ENCODE results near the gene TMEM147.

The TMEM147 gene

DNA sequence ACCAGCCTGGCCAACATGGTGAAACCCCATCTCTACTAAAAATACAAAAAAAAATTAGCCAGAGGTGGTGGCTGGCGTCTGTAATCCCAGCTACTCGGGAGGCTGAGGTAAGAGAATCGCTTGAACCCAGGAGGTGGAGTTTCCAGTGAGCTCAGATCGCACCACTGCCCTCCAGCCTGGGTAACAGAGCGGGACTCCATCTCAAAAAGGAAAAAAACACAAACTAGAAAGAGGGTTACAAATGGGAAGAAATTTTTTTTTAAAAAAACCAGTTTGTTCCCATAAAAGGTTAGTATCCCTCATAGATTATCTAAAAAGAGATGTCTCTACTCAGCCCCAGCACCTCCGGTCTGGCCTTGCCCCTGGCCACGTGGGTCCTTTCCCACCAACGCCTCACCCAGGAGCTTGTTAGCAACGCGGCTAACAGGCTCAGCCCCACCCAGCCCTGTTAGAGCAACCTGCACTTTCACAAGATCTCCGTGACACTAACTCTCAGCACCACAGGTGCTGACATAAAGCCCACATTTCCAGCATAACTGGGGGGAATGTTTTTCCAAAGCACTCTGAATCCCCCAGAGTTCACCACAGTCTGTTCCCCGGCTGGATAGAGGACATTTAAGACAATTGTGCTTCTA, 36.3 kb upstream of the TMEM147 start:
- peaks cover 10% of the 10 kb centered on the region for H3K4me1 ChIP-seq (ENCODE audit: control insufficient read depth, insufficient read depth, low read length)
- H3K27ac ChIP-seq (ENCODE audit: low read length): no peak overlapping the region
- H3K36me3 ChIP-seq (ENCODE audit: control insufficient read depth in 2 of 2, insufficient read depth in 2 of 2, low read length in 2 of 2): no peaks in the 10 kb centered on the region
- H3K4me3 ChIP-seq (ENCODE audit: low read length in 2 of 2): no peak overlapping the region
- H3K9ac ChIP-seq (ENCODE audit: low read length in 2 of 2): peak overlapping the region in 1 of 2 donors; percentile 29
- H3K9me3 ChIP-seq (ENCODE audit: control insufficient read depth in 2 of 2, low read length in 2 of 2): no peaks in the 10 kb centered on the region
- H3K27me3 ChIP-seq (ENCODE audit: control insufficient read depth in 1 of 2, insufficient read depth in 2 of 2, low read length in 2 of 2): peaks cover 38 to 50% of the 10 kb centered on the region in 2 donors

DNA sequence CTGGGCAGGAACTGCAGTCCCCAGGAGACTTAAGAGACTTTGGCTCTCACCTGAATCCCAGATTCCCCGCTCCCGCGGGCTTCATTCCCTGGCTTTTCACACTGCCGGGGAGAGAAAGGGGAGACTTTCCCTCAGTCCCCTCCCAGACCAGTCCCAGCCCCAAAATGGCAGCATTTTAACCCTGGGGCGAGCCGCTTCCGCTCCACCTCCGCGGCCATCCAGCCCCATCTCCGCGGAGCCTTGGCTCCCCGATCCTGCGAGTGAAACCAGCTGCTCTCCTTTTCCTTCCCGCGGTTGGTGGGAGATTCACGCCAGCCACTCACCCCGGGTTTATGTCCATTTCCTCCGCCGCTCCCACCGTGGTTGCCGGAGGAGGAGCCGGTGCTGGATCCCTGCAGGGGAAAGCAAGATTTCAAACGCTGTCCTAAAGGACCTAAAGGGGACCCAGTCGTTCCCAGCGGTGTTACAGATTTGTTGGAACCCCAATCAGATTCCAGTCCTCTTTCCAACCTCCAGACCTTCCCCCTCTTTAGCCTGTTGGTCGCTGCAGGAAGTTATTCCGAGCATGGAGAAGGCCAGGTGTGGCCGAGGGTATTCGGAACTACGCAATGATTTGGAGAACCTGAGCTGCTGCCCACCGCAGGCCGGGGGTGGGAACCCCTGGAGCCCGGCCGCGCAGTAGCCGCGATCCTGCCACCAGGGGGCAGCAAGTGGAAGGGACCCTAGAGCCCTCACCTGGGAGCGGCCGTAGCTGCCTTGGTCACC, 35.4 kb upstream of the TMEM147 start:
- Histone ChIP-seq H3K9ac (ENCODE audit: low read length in 2 of 2) (peak overlapping the region; percentile 8 to 13), H3K4me3 (ENCODE audit: low read length in 2 of 2) (peak overlapping the region; percentile 31 to 70), H3K27ac (ENCODE audit: low read length) (no peak overlapping the region), H3K9me3 (ENCODE audit: control insufficient read depth in 2 of 2, low read length in 2 of 2) (no peaks in the 10 kb centered on the region), H3K27me3 (ENCODE audit: control insufficient read depth in 1 of 2, insufficient read depth in 2 of 2, low read length in 2 of 2) (peaks cover 41 to 52% of the 10 kb centered on the region in 2 donors), H3K36me3 (ENCODE audit: control insufficient read depth in 2 of 2, insufficient read depth in 2 of 2, low read length in 2 of 2) (no peaks in the 10 kb centered on the region), H3K4me1 (ENCODE audit: control insufficient read depth, insufficient read depth, low read length) (peaks cover 10% of the 10 kb centered on the region)

DNA sequence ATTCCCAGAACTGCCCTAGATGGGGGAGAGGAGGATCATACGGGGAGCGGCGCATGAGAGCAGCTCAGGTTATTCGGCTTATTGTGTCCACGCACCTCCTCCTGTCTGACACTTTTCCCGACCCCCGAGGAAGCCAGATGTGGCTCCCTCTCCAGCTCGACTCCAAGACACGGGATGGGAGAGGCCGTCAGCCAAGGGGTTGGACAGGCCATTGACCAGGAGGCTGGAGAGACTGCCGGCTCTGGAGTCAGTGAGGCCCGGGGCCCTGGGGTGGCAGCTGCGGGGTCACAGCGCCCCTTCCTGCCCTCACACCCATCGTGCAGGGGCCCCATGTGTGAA, 34.8 kb upstream of the TMEM147 start:
- Histone ChIP-seq H3K27me3 (ENCODE audit: control insufficient read depth in 1 of 2, insufficient read depth in 2 of 2, low read length in 2 of 2) (peaks cover 40 to 52% of the 10 kb centered on the region in 2 donors), H3K9me3 (ENCODE audit: control insufficient read depth in 2 of 2, low read length in 2 of 2) (no peaks in the 10 kb centered on the region), H3K36me3 (ENCODE audit: control insufficient read depth in 2 of 2, insufficient read depth in 2 of 2, low read length in 2 of 2) (no peaks in the 10 kb centered on the region), H3K4me1 (ENCODE audit: control insufficient read depth, insufficient read depth, low read length) (peaks cover 10% of the 10 kb centered on the region), H3K4me3 (ENCODE audit: low read length in 2 of 2) (peak overlapping the region in 1 of 2 donors; percentile 70), H3K27ac (ENCODE audit: low read length) (no peak overlapping the region), H3K9ac (ENCODE audit: low read length in 2 of 2) (no peak overlapping the region)

DNA sequence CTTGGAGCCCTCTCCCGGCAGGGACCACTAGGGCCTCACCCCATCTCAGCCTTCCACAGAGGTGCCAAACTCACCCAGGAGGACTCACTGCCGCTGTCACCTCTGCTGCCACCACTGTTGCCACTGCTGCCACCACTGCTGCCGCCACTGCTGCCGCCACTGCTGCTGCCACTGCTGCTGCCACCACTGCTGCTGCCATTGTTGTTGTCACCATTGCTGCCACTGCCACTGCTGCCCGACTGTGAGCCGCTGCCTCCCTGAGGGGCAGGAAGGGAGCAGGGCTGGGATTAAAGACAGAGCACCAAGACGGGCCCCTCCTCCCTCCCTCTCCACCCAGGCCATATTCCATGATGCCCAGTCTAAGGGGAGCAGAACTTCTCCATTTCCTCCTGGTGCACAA, 34.1 kb upstream of the TMEM147 start:
- H3K27me3 ChIP-seq (ENCODE audit: control insufficient read depth in 1 of 2, insufficient read depth in 2 of 2, low read length in 2 of 2): peaks cover 40 to 52% of the 10 kb centered on the region in 2 donors
- no peak overlapping the region for H3K9ac ChIP-seq (ENCODE audit: low read length in 2 of 2)
- peaks cover 10% of the 10 kb centered on the region for H3K4me1 ChIP-seq (ENCODE audit: control insufficient read depth, insufficient read depth, low read length)
- no peaks in the 10 kb centered on the region for H3K9me3 ChIP-seq (ENCODE audit: control insufficient read depth in 2 of 2, low read length in 2 of 2)
- H3K4me3 ChIP-seq (ENCODE audit: low read length in 2 of 2): no peak overlapping the region
- H3K27ac ChIP-seq (ENCODE audit: low read length): no peak overlapping the region
- no peaks in the 10 kb centered on the region for H3K36me3 ChIP-seq (ENCODE audit: control insufficient read depth in 2 of 2, insufficient read depth in 2 of 2, low read length in 2 of 2)

DNA sequence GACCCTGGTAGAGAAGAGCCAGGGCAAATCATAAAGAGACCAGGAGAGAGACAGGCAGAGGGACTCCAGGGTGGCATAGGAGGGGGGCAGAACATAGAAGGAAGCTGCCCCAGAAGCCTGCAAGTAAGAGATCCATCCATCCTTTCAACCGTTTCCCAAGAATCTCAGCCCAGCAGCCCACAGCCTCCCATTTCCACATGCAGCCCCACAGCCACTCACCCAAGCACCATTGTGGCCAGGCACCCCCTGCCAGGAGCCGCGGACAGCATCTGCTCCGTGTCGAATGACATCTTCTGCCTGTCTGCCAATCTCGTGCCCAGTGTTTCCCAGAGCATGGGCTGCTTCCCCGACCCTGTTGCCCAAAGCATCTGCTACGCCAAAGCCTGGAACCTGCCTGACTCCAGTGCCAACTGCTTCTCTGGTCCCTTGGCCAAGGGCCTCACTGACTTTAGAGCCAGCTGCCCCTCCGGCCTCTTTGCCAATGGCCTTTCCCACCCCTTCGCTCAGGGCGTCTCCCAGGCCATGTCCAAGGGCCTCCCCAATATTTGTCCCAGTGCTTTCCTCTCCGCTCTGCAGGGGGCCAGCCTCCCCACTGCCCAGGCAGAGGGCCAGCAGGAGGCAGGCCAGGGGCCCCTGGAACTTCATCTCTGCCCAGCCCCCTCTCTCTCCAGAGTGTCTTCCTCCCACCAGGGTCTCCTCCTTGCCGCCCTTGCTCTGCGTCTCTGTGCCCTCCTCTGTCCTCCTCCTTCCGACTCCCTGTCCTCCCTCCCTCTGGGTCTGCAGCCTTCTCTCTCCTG, 32.4 kb upstream of the TMEM147 start:
- H3K4me3 ChIP-seq (ENCODE audit: low read length in 2 of 2): no peak overlapping the region
- H3K27me3 ChIP-seq (ENCODE audit: control insufficient read depth in 1 of 2, insufficient read depth in 2 of 2, low read length in 2 of 2): peaks cover 30 to 44% of the 10 kb centered on the region in 2 donors
- no peak overlapping the region for H3K27ac ChIP-seq (ENCODE audit: low read length)

DNA sequence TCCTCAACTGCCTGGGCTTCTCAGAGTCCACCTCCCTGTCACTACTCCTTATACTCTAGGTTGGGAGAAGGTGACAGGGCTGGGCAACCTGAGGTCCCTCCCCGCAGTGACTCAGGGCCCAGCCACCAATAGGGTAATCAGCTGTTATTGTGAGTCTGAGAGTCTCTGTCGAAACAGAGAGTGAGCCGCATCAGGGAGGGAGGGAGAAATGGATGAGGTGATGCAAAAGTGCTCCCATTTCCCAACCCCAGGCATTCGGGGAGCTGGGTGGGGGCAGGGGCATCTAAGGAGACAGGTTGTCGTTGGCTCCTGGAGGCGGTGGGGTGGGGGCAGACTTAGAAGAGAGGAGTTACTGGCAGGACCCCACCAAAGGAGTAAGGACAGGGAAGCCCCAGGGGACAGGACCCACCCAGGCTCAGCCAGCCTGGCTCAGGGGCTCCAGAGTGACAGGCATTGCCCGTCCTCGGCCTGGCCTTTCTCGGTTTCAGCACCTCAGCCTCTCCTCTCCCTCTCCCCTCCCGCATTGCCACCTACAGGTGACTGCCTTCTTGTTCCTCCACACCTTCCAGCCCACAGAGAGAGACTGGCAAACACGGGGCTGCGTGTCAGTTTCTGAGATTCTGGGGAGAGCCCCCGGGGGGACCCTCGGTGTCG, 31.7 kb upstream of the TMEM147 start, which contains the start of gene DMKN:
DMKN (minus strand) TSS at position 22 of the 654 bp plus-strand sequence. CDS start 174 bp downstream, outside the sequence.
- no peaks in the 10 kb centered on the region for H3K9me3 ChIP-seq (ENCODE audit: control insufficient read depth in 2 of 2, low read length in 2 of 2)
- no peak within 1 kb of the TSS for H3K27ac ChIP-seq (ENCODE audit: low read length)
- H3K4me3 ChIP-seq (ENCODE audit: low read length in 2 of 2): no peak within 1 kb of the TSS
- no peak within 1 kb of the TSS for H3K9ac ChIP-seq (ENCODE audit: low read length in 2 of 2)
- no peaks in the 10 kb centered on the region for H3K36me3 ChIP-seq (ENCODE audit: control insufficient read depth in 2 of 2, insufficient read depth in 2 of 2, low read length in 2 of 2)
- peaks cover 29 to 39% of the 10 kb centered on the region in 2 donors for H3K27me3 ChIP-seq (ENCODE audit: control insufficient read depth in 1 of 2, insufficient read depth in 2 of 2, low read length in 2 of 2)
- peaks cover 10% of the 10 kb centered on the region for H3K4me1 ChIP-seq (ENCODE audit: control insufficient read depth, insufficient read depth, low read length)

More for the DNA sequence above, 32.4 kb upstream of the TMEM147 start:
- H3K9ac ChIP-seq (ENCODE audit: low read length in 2 of 2): no peak overlapping the region
- H3K4me1 ChIP-seq (ENCODE audit: control insufficient read depth, insufficient read depth, low read length): peaks cover 10% of the 10 kb centered on the region
- no peaks in the 10 kb centered on the region for H3K36me3 ChIP-seq (ENCODE audit: control insufficient read depth in 2 of 2, insufficient read depth in 2 of 2, low read length in 2 of 2)
- no peaks in the 10 kb centered on the region for H3K9me3 ChIP-seq (ENCODE audit: control insufficient read depth in 2 of 2, low read length in 2 of 2)

DNA sequence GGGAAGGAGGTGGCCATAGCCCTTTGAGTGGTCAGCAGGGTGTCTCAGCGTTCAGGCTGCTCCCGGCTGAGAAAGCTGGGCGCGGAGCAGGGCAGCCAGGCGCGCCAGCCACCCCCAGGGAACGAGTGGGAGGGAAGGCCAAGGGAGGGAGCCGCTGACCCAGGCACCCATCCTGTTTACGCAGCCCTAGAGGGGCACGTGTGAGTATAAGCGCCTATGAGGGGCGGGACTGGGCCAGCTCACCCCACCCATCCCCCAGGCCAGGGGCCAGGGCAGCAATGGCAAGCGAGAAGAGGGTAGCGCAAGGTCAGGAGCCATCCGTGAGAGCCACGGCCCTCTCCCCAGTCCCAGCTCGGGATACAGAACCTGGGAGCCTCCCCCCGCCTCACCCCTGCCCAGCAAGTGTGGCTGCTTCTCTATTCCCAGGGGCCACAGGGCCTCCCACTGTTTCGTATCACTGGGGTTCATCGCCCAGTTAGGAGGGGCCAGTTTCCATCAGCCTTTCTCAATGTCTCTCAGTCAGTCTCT, 31.1 kb upstream of the TMEM147 start:
- H3K27ac ChIP-seq (ENCODE audit: low read length): no peak overlapping the region
- peaks cover 27 to 36% of the 10 kb centered on the region in 2 donors for H3K27me3 ChIP-seq (ENCODE audit: control insufficient read depth in 1 of 2, insufficient read depth in 2 of 2, low read length in 2 of 2)
- H3K36me3 ChIP-seq (ENCODE audit: control insufficient read depth in 2 of 2, insufficient read depth in 2 of 2, low read length in 2 of 2): no peaks in the 10 kb centered on the region
- H3K9ac ChIP-seq (ENCODE audit: low read length in 2 of 2): no peak overlapping the region
- no peak overlapping the region for H3K4me3 ChIP-seq (ENCODE audit: low read length in 2 of 2)
- no peaks in the 10 kb centered on the region for H3K9me3 ChIP-seq (ENCODE audit: control insufficient read depth in 2 of 2, low read length in 2 of 2)
- H3K4me1 ChIP-seq (ENCODE audit: control insufficient read depth, insufficient read depth, low read length): peaks cover 10% of the 10 kb centered on the region

DNA sequence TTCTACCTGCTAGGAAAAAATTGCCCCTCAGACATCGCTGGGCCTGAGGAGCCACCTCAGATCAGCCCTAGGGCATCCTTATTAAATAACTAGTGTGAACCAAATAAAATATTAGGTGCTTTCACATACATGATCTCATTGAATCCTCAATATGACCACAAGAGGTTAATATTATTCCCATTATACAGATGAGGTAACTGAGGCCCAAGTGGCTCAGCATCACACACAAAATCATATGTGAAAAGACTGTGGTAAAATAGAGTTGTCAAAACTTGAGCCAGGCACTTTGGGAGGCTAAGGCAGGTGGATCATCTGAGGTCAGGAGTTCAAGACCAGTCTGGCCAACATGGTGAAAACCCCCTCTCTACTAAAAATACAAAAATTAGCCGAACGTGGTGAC, 29.1 kb upstream of the TMEM147 start:
- H3K36me3 ChIP-seq (ENCODE audit: control insufficient read depth in 2 of 2, insufficient read depth in 2 of 2, low read length in 2 of 2): no peaks in the 10 kb centered on the region
- H3K27me3 ChIP-seq (ENCODE audit: control insufficient read depth in 1 of 2, insufficient read depth in 2 of 2, low read length in 2 of 2): peaks cover 14 to 17% of the 10 kb centered on the region in 2 donors
- H3K9ac ChIP-seq (ENCODE audit: low read length in 2 of 2): no peak overlapping the region
- no peaks in the 10 kb centered on the region for H3K4me1 ChIP-seq (ENCODE audit: control insufficient read depth, insufficient read depth, low read length)
- no peak overlapping the region for H3K4me3 ChIP-seq (ENCODE audit: low read length in 2 of 2)
- no peaks in the 10 kb centered on the region for H3K9me3 ChIP-seq (ENCODE audit: control insufficient read depth in 2 of 2, low read length in 2 of 2)
- no peak overlapping the region for H3K27ac ChIP-seq (ENCODE audit: low read length)

DNA sequence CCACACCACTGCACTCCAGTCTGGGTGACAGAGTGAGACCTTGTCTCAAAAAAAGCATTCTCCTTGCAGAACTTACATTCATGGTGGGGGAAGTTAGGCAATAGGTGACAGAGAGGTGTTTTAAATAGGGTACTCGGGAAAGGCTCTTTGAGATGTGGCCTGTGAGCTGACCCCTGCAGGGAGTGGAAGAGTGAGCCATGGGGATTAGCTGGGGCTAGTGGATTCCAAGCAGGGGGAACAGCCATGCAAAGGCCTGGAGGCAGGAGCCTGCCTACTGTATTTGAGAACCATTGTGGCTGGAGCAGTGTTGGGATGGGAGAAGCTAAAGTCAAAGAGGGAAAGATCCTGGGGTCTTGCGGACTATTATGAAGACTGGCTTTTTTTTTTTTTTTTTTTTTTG, 28.1 kb upstream of the TMEM147 start:
- H3K9ac ChIP-seq (ENCODE audit: low read length in 2 of 2): no peak overlapping the region
- H3K36me3 ChIP-seq (ENCODE audit: control insufficient read depth in 2 of 2, insufficient read depth in 2 of 2, low read length in 2 of 2): no peaks in the 10 kb centered on the region
- H3K27me3 ChIP-seq (ENCODE audit: control insufficient read depth in 1 of 2, insufficient read depth in 2 of 2, low read length in 2 of 2): peaks cover 9 to 13% of the 10 kb centered on the region in 2 donors
- no peaks in the 10 kb centered on the region for H3K4me1 ChIP-seq (ENCODE audit: control insufficient read depth, insufficient read depth, low read length)
- no peaks in the 10 kb centered on the region for H3K9me3 ChIP-seq (ENCODE audit: control insufficient read depth in 2 of 2, low read length in 2 of 2)
- H3K4me3 ChIP-seq (ENCODE audit: low read length in 2 of 2): no peak overlapping the region
- no peak overlapping the region for H3K27ac ChIP-seq (ENCODE audit: low read length)

DNA sequence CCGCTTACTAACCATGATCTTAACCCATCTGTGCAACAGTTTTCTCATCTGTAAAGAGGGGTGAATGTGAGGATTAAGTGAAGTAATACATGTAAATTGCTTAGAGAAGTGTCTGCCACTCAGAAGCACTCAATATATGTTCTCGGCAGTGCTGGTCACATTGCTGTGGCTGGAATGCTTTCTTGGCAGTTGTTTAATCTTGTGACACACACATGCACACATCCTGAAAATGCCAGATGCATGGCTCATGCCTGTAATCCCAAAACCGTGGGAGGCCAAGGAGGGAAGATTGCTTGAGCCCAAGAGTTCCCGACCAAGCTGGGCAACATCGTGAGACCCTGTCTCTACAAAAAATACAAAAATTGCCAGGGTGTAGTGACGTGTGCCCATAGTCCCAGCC, 27.1 kb upstream of the TMEM147 start:
- Histone ChIP-seq H3K4me3 (ENCODE audit: low read length in 2 of 2) (no peak overlapping the region), H3K4me1 (ENCODE audit: control insufficient read depth, insufficient read depth, low read length) (no peaks in the 10 kb centered on the region), H3K36me3 (ENCODE audit: control insufficient read depth in 2 of 2, insufficient read depth in 2 of 2, low read length in 2 of 2) (no peaks in the 10 kb centered on the region), H3K27ac (ENCODE audit: low read length) (no peak overlapping the region), H3K27me3 (ENCODE audit: control insufficient read depth in 1 of 2, insufficient read depth in 2 of 2, low read length in 2 of 2) (peaks cover 6 to 8% of the 10 kb centered on the region in 2 donors), H3K9me3 (ENCODE audit: control insufficient read depth in 2 of 2, low read length in 2 of 2) (no peaks in the 10 kb centered on the region), H3K9ac (ENCODE audit: low read length in 2 of 2) (no peak overlapping the region)

Data from stomach smooth muscle (tissue), 2 donors.